Measurements from ENCODE around the gene FNBP1. TPM values are rescaled to one million over a fixed set of nuclear protein-coding genes. Genes with fewer than 3 reads are reported as not detected.
"Not testable (repeated sequence)": the region's sequence is repeated elsewhere in the genome, so short reads cannot be mapped to it uniquely, and the experiment has no call there.

Gene FNBP1
- total RNA-seq, 3 donors from 2014 or later: 40.9 to 176 (median 42.0) TPM

DNA sequence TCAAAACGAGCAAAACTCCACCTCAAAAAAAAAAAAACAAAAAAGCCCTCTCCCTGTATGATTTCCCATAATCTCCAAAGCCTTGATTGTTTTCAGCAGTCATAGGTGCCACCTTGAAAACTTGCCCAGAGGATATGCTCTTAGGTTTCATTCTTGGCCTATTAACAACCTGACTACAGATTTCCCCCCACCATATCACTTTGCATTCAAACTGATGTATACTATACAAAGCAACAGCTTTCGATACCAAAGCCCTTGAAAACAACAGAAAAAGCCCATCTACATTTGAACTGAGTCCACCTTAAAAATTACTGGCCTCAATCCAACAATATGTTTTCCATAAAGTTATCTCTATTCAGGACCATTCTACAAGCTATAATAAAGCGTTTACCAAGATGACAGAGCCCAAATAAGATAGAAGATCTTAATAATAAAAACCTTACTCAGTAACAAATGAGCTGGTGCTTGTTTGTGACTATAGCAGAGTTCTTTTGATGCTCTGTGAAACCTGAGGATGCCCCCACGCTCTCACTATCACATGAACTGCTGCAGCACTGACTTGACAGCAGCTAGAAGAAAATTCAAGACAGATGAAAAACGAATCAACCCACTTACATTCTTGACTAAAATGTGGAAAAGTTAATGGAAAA is 44.4 kb downstream of the FNBP1 start:
- no peak for DNase-seq
- no peak for ATAC-seq

GRCh38 chr9:129997706-129998105 is 45.3 kb downstream of the FNBP1 start:
- H3K9me3 ChIP-seq; intact Hi-C loops (cut with DNase I, micrococcal nuclease); H3K4me1 ChIP-seq (ENCODE audit: low read depth); H3K36me3 ChIP-seq (ENCODE audit: low read depth); H3K4me3 ChIP-seq; DNase-seq; ATAC-seq: not testable (repeated sequence)

More for the DNA sequence above, 44.4 kb downstream of the FNBP1 start:
- Histone ChIP-seq H3K4me1 (ENCODE audit: low read depth) (peaks cover 14% of the 10 kb centered on the region), H3K36me3 (ENCODE audit: low read depth) (no peaks in the 10 kb centered on the region), H3K4me3 (no peak overlapping the region), H3K9me3 (no peaks in the 10 kb centered on the region)
- TF ChIP-seq, protein P1, sequence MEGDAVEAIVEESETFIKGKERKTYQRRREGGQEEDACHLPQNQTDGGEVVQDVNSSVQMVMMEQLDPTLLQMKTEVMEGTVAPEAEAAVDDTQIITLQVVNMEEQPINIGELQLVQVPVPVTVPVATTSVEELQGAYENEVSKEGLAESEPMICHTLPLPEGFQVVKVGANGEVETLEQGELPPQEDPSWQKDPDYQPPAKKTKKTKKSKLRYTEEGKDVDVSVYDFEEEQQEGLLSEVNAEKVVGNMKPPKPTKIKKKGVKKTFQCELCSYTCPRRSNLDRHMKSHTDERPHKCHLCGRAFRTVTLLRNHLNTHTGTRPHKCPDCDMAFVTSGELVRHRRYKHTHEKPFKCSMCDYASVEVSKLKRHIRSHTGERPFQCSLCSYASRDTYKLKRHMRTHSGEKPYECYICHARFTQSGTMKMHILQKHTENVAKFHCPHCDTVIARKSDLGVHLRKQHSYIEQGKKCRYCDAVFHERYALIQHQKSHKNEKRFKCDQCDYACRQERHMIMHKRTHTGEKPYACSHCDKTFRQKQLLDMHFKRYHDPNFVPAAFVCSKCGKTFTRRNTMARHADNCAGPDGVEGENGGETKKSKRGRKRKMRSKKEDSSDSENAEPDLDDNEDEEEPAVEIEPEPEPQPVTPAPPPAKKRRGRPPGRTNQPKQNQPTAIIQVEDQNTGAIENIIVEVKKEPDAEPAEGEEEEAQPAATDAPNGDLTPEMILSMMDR (IDR thresholded peaks at IDR 0.05): no peak
- intact Hi-C loops (cut with DNase I, micrococcal nuclease): no loop called here

GRCh38 chr9:129996161-129996830 is 46.7 kb downstream of the FNBP1 start:
- Histone ChIP-seq H3K9me3 (no peaks in the 10 kb centered on the region), H3K36me3 (ENCODE audit: low read depth) (no peaks in the 10 kb centered on the region), H3K4me3 (no peak overlapping the region), H3K4me1 (ENCODE audit: low read depth) (peaks cover 9% of the 10 kb centered on the region)
- DNase-seq: no peak
- intact Hi-C loops (cut with DNase I, micrococcal nuclease): no loop called here
- peak; percentile 8 for ATAC-seq
- TF ChIP-seq, protein P1 (IDR thresholded peaks at IDR 0.05): no peak

GRCh38 chr9:129995409-129996160 is 47.4 kb downstream of the FNBP1 start:
- TF ChIP-seq, protein P1 (IDR thresholded peaks at IDR 0.05): no peak
- peak; percentile 67 for ATAC-seq
- H3K36me3 ChIP-seq (ENCODE audit: low read depth): no peaks in the 10 kb centered on the region
- no peak overlapping the region for H3K4me3 ChIP-seq
- intact Hi-C loops (cut with DNase I, micrococcal nuclease): no loop called here
- peaks cover 9% of the 10 kb centered on the region for H3K4me1 ChIP-seq (ENCODE audit: low read depth)
- DNase-seq: no peak
- H3K9me3 ChIP-seq: no peaks in the 10 kb centered on the region

GRCh38 chr9:129994882-129995281 is 48.1 kb downstream of the FNBP1 start:
- no peak for DNase-seq
- no peak for ATAC-seq
- intact Hi-C loops (cut with DNase I, micrococcal nuclease): no loop called here

DNA sequence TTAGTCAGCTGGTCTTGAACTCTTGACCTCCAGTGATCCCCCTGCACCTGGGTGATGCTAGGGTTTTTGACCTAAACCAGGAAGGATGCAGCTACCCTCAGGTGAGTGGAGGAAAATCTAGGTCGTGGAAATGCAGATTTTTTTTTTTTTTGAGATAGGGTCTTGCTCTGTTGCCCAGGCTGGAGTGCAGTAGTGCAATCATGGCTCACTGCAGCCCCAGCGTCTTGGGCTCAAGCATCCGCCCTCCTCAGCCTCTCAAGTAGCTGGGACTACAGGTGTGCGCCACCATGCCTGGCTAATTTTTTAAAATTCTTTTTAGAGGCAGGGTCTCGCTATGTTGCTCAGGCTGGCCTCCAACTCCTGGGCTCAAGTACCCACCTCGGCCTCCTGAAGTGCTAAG is 51.9 kb downstream of the FNBP1 start:
- not testable (repeated sequence) for ATAC-seq
- H3K4me1 ChIP-seq (ENCODE audit: low read depth): peaks cover 13% of the 10 kb centered on the region

More at GRCh38 chr9:129994882-129995281, 48.1 kb downstream of the FNBP1 start:
- H3K4me1 ChIP-seq (ENCODE audit: low read depth): peaks cover 9% of the 10 kb centered on the region
- no peaks in the 10 kb centered on the region for H3K36me3 ChIP-seq (ENCODE audit: low read depth)
- H3K4me3 ChIP-seq: no peak overlapping the region
- no peaks in the 10 kb centered on the region for H3K9me3 ChIP-seq
- TF ChIP-seq, protein P1 (IDR thresholded peaks at IDR 0.05): no peak

More for the DNA sequence above, 51.9 kb downstream of the FNBP1 start:
- DNase-seq; H3K36me3 ChIP-seq (ENCODE audit: low read depth); H3K4me3 ChIP-seq; H3K9me3 ChIP-seq; intact Hi-C loops (cut with DNase I, micrococcal nuclease): not testable (repeated sequence)
